NCI-H2196 treated with DMSO at 0.1 percent for 48 hours (cell line): ENCODE results near the gene MRPL53.

ENCODE experiments used
- DNase-seq: peaks from one replicate; lab custom pipeline; 2025; ENCODE audit not compliant: unreplicated experiment; lab: John Stamatoyannopoulos, UW

MRPL53 gene

DNA sequence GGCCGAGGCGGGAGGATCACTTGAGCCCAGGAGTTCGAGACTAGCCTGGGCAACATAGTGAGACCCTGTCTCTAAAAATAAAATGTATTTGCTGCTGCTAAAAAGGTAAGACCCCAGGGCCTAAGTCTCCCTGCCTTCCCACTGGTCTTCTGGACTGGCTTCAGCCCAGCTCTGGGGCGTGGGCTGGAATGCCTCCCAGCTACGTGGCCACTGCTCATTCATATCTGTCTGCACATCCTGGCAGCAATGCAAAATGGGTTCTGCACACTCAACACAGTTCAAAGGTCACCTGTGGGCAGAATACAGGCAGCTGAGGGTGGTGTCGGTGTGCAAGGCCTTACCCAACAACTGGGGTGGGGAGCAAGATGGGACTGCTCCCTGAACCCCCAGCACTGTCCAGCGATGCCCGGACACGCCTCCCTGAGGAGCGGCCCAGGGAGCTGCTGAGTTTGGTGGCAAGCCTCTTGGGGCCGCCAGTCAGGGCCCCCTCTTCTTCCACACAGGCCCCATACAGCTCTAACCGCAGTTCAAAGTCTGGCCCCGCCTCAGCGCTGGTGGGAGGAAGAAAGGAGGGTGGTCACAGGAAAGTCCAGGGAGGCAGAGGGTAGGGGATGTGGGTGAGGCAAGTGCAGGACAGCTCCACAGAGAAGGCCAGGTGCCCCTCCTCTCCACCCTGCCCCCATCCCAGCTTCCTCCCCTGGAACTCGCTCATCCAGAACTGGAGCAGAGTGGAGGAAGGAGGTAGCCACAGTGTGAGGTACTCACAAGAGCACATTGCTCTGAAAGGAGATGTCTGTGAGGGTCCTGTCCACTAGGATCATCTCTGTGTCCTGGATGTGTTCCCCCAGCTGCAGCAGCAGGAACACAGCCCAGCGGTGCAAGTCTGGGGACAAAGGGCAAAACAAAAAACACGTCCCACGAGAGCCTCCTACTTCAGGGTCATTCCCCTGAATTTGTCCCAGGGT is 42.7 kb downstream of the MRPL53 start:
- DNase-seq, result no peak

DNA sequence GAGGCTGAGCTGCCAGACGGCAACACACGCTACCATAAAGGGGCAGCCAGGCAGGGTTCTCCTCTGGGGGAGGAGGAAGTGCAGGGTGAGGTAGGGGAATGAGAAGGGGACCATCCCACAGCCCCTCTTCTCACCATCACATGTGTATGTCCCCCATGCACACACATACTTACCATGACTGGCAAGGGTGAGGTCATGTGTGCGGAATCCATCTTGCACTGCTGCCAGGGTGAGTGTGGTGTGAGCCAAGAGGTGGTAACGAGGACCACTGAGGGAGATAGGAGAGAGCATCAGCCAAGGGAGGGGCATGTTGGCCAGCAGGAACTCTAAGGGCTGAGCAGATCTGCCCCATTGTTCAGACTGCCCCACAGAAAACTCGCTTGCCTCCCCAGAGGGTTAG is 43.8 kb downstream of the MRPL53 start:
- DNase-seq, result no peak

DNA sequence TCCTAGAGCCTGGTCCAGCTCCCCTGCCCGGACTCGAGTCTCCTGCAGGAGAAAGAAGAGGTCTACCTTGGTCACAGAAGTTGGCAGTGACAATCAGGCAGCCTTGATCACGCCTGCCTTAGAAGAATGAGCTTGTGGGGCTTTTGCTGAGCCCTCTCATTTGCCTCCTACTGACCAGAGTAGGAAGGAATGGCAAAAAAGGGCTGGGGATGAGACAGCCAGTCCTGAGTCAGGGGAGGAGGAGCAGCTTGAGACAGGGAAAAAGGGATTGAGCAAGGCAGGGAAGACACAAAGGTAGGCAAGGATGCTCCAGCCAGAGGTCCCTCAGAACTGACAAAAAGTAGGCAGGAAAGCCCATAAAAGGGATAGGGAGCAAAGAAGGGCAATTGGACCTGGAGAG is 44.9 kb downstream of the MRPL53 start:
- DNase-seq, result no peak

DNA sequence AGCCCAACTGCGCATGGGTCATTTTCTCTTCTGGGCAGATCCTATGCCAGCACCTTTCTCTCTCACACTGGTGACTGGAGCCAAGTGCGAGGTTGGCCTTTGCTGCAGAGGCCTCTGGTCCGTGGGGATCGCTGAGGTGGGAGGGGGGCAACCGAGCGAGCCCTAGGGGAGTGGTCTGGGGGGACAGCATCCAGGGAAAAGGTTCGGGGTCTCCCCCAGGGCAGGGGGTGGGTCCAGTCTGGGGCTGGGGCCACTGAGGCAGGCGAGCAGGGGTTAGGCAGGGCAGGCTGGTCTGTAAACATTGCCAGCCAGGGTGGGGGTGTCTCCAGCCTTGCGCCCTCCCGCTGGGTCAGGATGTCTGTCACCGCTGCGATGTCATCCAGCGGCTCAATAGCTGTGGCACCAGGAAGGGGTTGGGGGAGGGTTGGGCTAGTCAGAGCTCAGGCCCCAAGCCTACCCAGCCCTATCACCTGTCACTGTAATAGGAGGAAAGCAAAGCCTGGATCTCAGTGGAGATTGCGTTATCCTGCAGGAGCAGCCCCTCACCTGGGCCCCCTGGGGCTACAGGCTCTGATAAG is 46.2 kb downstream of the MRPL53 start:
- no peak for DNase-seq

DNA sequence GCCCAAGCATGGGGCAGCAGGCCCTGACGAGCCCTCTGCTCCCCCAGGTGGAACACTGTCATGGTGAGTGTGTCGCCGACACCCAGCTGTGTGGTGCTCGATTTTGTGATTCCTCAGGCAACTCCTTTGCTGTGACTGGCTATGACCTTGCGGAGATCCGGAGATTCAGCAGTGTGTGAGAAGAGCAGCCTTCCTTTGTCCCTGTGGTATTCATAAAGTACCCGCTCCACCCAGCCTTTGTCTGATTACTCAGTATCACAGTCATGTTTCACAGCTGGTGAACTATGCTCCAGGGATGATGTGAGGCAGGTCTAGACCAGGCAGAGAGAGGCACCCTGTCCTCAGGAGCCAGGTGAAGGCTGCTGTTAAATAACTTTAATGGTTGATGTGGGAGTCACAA is 47.0 kb downstream of the MRPL53 start:
- DNase-seq, result no peak

DNA sequence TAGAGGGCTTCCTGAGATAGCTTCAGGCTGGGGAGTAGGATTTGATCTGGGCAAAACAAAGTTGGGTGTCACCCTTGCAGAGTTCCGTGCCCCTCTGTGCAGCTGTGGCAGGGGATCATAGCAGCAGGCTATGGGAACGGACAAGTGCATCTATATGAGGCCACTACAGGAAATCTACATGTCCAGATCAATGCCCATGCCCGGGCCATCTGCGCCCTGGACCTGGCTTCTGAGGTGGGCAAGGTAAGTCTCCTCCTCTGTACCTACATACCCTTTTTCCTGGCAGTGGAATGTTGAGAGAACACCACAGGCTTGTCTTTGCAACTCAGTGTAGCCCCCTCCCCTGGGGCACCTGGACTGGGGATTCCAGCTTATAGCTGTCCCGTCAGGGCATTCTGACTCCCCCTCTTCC is 47.5 kb downstream of the MRPL53 start:
- no peak for DNase-seq

DNA sequence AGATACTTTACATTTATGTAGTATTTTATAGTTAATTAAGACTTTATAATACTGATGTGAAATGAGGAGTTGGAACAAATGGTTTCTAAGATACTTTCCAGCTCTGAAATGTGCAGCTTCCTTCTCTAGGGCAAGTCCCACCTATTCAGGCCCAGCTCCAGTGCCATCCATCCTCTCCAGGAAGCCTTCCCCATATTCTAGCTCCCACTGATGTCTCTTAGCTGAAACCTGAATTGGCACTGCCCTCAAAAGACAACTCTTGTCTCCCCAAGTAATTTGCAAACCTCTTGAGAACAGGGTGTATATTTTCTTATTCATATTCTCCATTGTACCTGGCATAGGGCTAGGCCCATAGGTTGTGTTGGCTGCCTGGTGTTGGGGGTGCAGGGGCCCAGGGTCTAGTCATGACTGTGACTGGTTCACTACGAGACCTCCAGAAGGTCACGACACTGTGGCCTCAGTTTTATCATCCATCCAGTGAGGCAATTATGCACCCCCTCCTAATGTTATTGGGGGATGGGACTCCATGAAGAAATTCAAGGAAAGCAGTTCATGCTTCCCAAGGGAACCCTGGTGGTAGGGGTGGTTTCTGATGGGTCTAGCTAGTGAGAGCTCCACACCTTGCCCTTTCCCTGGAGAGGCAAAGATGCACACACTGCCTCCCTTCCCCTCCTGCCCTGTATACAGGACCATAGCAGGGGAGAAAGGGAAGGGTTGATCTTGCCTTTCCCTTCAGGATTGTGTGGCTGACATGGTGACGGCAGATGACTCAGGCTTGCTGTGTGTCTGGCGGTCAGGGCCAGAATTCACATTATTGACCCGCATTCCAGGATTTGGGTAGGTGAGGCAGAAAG is 48.1 kb downstream of the MRPL53 start:
- no peak for DNase-seq

DNA sequence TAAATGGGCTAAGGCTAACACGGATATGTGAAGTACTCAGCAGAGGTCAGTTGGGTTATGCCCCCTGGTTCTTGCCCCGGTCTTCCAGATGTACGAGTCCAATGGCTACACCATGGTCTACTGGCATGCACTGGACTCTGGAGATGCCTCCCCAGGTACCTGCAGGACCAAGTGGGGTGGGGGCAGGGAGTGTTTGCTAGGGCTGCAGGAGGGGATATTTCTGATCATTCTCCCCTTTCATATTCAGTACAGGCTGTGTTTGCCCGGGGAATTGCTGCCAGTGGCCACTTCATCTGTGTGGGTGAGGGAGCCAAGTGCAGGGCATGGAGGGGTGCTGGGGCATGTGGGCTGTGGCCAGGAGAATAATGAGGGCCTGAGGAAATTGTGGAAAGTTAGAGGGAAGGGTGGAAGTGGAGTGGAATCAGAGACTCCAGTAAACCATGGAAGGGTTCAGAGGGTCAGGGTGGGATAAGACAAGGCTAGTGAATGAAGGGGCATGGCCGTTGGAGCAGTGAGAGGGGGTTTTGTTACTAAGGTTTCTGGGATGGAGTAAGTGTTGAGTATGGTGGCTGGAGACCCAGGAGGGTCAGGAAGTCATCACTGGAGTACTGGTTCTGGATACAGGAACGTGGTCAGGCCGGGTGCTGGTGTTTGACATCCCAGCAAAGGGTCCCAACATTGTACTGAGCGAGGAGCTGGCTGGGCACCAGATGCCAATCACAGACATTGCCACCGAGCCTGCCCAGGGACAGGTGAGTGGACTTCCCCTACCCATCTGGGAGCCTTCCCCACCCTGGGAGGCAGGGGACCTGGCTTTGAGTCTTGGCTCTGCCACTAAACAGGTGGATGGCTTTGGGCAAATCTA is 49.0 kb downstream of the MRPL53 start:
- DNase-seq, result no peak
